HG03457 (cell line): ENCODE measurements around the gene HDHD3.
"Not testable (repeated sequence)": the region's sequence is repeated elsewhere in the genome, so short reads cannot be mapped to it uniquely, and the experiment has no call there.

Experiments used
- ATAC-seq: cut with Tn5 transposase; IDR thresholded peaks from one replicate; pipeline ENCODE4 v1.9.1; 2021; ENCODE audit warnings: moderate number of reproducible peaks; ENCODE audit not compliant: unreplicated experiment

Gene HDHD3

DNA sequence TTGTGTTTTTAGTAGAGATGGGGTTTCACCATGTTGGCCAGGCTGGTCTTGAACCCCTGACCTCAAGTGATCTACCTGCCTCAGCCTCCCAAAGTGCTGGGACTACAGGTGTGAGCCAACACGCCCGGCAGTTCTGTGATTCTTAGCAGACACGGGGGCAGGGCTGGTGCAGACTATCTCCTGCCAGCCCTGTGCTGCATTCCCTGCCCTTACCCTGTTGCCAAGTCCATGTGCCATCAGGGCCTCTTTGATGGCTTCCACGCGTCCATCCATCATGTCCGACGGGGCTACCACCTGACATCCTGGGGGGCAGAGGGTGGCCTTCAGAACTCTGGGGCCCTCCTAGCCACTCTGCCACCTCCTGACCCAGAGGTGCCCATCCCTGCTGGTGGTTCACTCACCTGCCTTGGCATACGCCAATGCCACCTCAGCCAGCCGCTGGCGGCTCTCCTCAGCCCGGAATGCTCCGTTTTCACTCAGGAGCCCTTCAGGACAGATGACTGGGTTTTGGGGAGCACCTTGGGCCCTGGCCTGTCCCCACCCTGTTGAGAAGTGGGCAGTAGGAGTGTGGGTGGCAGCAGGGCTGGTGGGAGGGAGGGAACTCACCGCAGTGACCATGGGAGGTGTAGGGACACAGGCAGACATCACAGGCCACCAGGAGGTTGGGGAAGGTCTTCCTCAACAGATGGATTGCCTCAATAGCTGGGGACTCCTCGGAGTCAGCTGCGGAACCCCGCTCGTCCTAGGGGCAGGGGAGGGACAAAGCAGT lies 13.6 kb upstream of the HDHD3 start:
- ATAC-seq: no peak

DNA sequence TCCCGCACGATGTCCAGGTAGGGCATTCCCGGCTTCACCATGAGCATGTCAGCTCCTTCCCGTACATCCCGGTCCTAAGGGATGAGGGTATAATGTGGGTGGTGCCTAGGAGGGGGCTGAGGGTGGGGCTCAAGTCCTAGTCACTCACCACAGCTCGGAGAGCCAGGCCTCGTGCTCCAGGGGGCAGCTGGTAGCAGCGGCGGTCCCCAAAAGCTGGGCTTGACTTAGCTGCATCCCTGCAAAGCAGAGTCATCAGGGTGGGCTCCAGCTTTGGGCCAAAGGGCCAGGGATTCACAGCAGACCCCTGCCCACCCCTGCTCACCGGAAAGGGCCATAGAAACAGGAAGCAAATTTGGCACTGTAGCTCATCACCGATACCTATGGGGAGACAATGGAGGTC lies 12.7 kb upstream of the HDHD3 start:
- no peak for ATAC-seq

GRCh38 chr9:113388833-113389232 lies 12.0 kb upstream of the HDHD3 start:
- no peak for ATAC-seq

GRCh38 chr9:113387560-113388230 lies 10.9 kb upstream of the HDHD3 start:
- ATAC-seq: no peak

DNA sequence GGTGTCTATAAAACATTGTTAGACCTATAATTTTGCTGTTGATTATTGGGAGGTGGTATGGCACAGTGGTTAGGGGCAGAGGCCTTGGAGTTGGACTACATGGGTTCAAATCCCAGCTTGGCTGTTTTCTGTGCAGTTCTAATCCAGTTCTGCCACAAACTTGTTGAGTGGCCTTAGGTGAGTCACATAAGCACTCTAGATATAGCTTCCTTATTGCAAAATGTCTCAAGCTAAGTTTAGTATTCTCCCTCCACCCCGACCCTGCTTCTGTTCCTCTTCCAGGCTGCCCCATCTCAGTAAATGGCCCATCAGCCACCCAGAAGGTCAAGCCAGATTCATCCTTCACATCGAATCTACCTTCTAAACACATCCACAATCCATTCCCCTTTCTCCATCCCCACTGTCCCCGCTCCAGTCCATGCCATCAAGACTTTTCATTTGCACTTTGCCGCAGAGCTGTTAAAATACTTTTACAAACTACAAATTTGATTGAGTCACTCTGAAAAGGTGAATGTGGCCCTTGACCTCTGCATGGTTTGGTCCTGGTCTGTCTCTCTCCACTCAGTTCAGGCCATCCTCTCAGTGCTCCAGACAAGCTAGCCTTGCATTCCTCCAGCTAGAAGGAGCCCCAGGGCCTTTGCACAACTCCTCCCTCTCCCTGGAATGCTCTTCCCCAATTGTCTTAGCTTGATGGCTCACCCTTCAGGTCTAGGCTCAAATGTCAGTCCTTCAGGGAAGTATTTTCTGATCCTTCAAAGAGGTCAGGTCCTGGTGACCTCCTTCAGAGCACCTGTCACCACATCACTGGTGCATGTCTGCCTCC lies 10.0 kb upstream of the HDHD3 start:
- no peak for ATAC-seq

- ATAC-seq: no peak
Measured at GRCh38 chr9:113381909-113382411, 5.2 kb upstream of the HDHD3 start.

GRCh38 chr9:113381441-113381840 lies 4.7 kb upstream of the HDHD3 start:
- not testable (repeated sequence) for ATAC-seq

DNA sequence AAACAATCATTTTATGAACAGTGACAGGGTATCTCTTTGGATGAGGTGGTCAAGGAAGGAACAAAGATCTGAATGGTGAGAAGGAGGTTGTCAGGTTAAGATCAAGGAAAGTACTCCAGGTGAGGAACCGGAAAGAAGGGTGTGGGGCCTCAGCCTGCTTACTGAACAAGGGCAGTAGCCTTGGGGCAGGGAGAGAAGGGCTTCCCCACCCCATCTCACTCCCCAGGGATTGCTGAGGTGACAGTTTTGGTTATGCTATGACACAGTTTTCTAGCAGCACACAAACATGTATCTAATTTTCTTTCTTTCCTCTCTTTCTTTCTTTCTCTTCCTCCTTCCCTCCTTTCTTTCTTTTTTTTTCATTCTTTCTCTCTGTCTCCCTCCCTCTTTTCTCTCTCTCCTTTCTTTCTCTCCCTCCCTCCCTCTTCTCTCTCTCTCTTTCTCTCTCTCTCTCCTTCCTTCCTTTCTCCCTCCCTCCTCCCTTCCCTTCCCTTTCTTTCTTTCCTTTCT lies 4.1 kb upstream of the HDHD3 start:
- ATAC-seq: no peak

- ATAC-seq: not testable (repeated sequence)
Measured at GRCh38 chr9:113379829-113380210, 3.0 kb upstream of the HDHD3 start.

GRCh38 chr9:113379094-113379828 lies 2.5 kb upstream of the HDHD3 start:
- ATAC-seq: not testable (repeated sequence)

DNA sequence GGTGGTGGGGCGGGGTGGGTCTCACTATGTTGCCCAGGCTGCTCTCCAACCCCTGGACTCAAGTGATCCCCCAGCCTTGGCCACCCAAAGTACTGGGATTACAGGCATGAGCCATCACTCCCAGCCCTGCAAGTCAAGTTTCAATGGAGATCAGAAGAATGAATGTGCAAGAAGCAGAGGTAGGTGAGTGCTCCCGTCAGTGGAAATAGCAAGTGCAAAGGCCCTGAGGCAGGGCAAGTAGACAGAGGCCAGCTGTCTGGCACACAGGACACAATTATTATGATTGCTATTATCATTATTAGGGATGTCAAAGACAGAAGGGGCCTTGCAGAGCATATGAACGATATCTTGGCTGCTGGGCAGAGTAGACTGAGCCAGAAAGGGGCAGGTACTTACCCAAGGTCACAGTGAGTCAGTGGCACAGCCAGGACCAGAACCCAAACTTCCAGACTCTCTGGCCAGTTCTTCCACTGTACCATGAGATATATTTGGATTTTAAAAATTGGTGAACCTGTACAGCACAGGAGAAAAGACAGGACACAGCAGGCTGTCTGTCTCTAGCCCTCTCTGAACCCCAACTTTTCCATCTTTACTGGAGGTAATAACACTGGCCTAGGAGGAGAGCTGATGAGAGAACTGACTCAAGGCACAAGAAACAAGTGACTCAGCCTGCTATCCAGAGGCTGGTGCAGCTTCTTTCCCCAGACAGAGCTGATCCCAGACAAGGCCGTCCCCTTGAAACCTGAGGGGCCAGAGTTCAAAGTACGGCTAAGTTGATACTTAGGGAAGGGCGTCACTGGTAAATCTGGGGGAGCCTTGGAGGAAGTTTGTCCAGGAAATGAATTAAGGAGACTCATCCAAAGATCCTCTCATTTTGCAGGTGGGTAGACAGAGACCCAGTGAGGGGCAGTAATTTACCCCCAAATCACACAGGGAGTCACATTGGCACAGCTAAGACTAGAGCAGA lies 1.4 kb downstream of the HDHD3 start:
- ATAC-seq: no peak

DNA sequence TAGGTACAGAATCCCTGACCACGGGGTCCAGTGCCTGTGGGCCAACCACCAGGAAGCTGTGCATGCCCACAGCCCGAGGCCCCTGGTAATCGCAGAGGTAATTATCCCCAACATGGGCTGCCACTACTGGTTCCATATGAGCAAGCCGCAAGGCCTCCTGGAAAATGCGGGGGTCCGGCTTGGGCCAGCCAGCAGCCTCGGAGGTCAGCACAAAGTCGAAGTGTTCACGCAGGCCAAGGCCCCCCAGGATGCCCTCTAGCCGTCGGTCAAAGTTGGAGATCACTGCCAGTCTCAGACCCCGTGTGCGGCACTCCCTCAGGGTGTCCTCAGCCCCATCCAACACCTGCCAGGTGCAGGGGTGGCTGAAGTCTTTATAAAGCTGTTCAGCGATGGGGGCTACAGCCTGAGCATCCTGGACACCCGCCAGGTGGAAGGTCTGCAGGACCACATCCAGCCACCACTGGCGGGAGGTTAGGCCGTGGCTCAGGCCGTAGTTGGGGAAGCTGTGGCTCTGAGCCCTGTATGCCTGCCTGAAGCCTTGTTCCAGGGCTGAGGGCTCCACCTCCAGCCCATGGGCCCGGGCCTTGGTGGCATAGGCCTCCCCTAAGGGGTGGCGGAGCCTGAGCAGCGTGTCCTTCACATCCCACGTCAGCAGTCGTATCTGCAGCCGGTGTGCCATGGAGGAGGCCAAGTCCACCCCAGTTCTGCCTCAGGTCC lies 3.0 kb downstream of the HDHD3 start:
- ATAC-seq: no peak

GRCh38 chr9:113373256-113373655 lies 3.5 kb downstream of the HDHD3 start:
- ATAC-seq: no peak

GRCh38 chr9:113372059-113372458 lies 4.7 kb downstream of the HDHD3 start:
- no peak for ATAC-seq

- ATAC-seq: no peak
Measured at GRCh38 chr9:113370806-113371325, 5.9 kb downstream of the HDHD3 start.

- ATAC-seq: no peak
Measured at GRCh38 chr9:113369855-113370140, 7.0 kb downstream of the HDHD3 start.

DNA sequence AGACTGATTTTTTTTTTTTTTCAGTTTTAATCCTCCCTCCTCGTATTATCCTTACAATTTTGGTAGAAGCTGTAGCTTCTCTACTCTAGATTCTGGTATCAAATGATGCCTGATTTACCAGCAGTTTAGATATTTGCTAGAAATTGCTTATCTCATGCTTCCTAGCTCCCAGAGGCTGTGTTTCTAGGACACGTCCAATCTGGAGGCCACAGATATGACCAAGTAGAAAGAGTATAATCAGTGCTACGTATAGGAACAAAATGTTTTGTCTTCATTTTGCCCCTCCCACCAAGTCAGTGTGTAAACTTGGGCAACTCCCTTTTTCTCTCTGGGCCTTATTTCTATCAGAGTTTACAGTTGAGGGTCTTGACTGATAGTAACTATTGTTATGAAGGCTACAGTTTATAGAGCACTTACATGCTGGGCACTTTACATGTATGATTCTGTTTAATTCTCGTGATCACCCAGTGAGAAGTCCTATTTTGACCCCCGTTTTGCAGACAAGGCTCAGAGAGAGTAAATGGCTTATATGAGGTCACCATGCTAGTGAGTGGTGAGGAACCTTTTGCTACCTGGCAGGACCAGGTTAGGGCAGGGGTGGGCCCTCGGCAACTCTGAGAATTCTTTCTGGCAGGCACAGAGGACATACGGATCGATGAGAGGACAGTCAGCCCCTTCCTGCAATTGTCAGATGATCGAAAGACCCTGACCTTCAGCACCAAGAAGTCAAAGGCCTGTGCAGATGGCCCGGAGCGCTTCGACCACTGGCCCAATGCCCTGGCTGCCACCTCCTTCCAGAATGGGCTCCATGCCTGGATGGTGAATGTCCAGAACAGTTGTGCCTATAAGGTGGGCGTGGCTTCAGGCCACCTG lies 7.6 kb downstream of the HDHD3 start:
- ATAC-seq: no peak
